Activated CD8-positive, alpha-beta memory T cell treated with anti-CD3 and anti-CD28 coated beads, Interleukin-2, amount 50 U/mL, for 1 hour (primary cell): ENCODE results near the gene TDRD5.

Experiments
- DNase-seq: peaks from one replicate; pipeline ENCODE4 v3.0.0-alpha.2; 2020; ENCODE audit errors: extremely low read depth

TDRD5 gene, protein sequence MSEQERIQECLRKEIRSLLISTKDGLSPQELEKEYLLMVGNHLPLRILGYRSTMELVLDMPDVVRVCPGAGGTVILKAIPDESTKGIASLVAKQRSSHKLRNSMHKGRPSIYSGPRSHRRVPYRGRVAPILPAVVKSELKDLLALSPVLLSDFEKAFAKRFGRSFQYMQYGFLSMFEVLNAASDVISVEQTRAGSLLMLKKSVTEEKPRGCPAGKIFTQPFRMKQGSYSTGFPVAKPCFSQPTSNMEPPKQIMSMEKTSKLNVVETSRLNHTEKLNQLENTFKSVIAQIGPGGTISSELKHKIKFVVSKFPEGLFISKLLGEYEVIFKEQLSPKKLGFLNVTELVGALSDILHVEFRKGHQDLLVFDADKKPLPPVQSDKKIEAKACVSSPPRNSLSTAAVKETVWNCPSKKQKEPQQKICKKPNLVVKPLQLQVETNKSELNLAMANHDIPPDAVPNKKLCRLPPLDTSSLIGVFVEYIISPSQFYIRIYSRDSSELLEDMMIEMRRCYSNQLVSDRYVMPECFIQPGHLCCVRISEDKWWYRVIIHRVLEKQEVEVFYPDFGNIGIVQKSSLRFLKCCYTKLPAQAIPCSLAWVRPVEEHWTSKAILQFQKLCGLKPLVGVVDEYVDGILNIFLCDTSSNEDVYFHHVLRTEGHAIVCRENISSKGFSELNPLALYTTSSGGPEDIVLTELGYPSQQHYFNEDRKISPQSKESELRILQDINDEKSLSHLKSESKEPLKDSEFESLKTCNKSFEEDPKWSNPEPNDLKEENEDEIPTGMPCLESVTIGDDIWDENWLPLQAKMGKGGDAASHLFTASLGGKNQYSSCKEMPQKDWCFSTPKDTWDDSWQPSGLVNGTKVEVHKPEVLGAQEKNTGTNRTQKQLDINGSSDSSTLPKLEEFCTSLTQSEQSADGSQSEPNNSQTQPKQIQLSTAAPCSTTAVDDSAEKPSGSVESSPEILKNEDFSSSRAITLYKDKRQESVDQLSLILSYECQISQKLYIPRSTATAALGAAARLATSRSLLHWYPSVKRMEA

DNA sequence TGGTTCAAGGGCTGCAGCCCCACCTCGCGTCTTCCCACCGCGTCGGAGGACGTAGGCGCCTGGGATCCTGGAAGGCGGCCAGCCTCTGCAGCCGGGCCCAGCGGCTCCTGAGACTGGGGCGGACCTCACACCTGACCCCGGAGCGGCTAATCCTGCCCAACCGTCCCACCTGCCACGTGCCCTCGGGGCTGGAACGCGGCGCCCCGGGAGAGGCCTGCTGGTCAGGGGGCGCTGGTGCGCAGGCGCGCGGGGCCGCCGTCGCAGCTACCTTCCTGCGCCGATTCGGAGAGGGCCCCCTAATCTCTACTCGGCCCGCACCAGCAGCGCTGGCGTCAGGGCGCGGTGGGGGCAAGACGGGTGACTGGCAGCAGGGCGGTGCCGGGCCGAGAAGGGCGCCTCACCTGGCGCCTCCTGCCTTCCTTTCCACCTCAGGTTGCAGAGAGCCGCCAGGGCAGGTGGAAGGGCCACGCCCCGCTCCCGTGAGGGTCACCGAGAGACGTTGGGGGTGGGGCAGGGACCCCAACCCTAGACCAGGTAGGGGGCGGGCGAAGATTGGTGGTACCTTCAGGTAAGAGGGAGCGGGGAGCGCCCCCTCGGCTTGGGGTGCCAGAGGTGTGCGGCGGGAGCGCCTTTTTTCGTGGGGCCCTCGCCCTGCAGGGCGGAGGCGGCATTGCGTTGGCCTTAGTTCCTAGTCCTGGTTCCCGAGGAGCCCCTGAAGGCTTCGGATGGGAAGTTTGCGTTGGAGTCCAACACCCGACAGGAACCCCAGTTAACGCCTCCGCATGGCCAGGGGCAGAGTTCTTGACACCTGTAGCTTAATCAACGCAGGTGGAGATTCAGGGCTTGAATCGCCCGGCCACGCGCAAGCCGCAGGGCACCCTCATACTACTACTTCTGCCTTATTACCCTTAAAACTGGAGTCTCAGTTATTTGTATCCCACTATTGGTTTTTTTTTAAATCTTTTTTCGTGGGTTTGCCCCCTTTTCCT is at the start of gene TDRD5:
Gene TDRD5, plus strand, starts transcription at position 241 of the 989 bp plus-strand sequence. CDS start 784 bp downstream, outside the sequence.
- DNase-seq, result no peak

DNA sequence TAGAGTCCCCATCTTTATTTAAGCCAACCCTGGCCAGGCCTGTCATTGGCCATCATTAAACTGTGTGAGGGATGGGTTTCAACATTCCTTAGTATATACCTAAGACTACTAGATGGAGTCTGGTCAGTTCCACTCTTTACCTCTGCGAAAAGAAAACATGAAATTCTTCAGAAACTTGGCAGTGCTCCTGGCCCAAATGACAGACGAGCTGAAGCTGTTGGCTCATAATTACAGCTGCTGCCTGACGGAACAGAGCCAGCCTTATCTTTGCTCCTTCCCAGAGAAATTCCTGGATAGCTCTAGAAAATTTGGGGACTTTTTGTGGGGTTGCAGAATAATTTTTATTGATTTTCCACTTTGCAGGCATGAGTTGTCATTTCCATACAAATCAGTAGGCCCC is 46.3 kb upstream of the TDRD5 start:
- DNase-seq, result no peak

DNA sequence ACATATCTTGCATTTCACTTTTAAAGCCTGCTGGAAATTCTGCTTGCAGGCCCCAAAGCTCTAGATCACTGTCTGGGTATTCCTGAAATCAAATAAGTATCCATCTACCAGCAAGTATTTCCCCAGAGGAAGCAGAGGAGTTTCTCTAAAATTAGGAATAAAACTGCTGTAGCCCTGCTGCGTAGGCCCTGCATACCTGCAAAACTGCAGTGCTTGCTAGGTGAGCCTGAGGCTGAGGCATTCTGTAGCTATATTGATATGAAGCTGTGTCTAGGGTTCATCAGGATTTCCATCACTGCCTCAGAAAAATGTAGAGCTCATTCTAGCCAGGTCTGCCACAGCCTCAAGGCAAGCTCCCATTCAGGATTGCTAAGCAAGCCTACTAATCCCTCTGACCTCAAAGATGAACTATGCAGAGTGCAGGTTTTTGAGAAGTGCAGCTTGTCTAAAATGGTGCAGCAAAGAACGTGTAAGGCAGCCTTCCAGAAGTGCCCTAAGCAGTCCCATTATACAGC is 44.6 kb upstream of the TDRD5 start:
- no peak for DNase-seq

DNA sequence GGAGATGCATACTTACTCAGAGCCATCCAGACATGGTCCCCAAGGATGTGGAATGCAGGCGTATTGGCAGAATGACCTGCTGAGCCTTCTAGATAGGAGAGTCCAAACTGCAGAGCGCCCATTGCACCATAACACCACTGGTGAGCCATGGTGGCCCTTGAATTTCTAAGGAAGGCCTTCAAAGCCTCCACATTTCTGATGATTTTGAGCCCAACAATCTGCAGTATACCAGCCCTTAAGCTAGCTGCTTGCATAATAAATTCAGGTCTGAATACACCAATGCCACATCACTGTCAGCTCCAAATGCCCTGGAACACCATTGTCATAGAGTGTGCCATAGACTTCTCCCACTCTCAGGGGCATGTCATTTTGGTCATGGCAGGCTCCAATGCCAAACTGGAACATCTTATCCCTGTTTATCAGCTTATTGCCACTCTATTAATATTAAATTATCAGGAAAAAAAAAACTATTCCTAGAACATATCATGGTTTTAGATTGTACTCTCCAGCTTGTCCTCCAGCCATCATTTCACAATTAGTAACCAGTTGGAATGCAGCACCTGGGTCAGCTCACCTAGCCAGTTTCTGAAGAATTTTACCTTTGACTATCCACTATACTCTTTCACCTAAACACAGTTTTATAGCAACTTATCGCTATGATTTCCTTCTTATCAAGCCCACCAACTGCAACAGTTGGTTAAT is 42.8 kb upstream of the TDRD5 start:
- no peak for DNase-seq

DNA sequence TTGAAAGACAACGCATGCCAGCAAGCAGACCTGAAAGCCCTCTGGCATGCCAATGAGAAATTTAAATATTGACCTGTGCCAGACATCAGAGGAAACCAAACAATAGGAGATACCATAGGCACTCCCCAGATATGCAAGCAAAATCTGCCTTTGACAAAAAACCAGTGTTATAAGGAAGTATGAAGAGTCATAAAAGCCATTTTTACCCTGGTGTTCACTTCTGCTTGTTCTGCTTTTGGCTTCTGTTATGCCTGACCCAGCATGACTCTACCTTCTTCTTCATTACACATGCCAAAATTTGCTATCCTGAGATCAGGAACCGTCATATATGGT is 42.3 kb upstream of the TDRD5 start:
- DNase-seq, result no peak

DNA sequence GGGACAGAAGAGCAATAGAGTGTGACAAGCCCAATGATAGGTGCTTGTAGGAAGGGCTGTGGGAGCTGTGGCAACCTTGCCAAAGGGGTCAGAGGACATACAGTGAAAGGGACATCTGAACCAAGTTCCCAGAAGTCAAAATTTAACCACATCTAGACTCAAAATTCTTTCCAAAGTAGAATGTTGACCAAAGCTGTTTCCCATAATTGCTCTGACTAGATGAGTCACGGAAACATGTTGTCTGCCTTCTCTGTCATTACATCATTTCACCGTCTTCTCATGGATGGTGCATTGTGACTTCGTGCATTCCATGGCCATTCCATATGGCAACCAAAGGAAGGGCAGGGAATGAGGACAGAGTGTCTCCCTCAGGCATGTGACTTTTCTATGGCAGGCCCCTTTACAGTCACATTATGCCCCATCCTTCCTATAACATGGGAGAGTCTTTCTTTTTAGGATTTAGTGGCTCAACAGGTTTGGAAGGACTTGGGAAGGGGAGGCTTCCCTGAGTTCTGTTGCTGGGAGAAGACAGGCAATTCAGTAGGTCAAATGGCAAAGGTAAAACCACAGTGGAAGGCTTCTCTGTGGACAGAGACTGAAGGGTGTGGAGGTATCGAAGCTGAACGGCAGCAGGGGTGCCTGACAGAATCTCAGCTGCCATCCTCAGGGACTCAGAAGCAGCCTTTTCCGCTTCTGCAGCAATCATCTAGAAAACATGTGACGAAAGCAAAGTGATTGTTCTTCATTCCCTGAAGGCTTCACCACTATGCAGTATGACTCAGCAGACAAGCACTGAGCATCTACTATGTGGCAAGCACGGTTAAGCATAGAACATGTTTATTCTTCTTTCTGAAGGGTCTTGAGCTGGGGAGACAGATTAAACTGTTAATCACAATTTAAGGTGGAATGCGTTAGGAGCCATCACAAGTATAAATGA is 40.6 kb upstream of the TDRD5 start:
- DNase-seq, result no peak

DNA sequence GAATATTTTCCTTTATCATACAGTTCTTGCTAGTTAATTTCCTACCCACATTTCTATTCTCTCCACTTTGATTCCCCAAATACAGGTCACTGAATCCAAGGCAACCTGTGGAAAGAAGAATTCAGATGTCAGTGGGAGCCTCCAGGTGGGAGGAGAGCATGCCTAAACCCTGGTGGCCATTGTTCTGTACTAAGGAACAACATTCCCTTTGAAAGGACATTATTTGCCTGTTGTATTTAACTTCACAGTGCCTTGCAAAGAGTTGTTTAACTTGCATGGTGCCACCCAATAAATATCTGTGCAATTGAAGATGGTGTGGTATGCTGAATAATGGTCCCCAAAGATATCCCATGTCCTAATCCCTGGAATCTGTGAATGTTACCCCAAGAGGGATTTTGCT is 37.2 kb upstream of the TDRD5 start:
- no peak for DNase-seq

DNA sequence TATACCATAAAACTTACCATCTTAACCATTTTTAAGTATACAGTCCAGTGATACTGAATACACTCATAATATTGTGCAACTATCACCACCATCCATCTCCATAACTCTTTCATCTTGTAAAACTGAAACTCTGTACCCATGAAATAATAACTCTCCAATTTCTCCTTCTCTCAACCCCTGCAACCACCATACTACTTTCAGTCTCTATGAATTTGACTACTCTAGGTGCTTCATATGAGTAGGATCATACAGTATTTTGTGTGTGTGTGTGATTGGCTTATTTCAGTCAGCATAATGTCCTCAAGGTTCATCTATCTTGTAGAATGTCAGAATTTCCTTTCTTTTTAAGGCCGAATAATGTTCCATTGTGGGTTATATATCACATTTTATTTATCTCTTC is 33.6 kb upstream of the TDRD5 start:
- no peak for DNase-seq

DNA sequence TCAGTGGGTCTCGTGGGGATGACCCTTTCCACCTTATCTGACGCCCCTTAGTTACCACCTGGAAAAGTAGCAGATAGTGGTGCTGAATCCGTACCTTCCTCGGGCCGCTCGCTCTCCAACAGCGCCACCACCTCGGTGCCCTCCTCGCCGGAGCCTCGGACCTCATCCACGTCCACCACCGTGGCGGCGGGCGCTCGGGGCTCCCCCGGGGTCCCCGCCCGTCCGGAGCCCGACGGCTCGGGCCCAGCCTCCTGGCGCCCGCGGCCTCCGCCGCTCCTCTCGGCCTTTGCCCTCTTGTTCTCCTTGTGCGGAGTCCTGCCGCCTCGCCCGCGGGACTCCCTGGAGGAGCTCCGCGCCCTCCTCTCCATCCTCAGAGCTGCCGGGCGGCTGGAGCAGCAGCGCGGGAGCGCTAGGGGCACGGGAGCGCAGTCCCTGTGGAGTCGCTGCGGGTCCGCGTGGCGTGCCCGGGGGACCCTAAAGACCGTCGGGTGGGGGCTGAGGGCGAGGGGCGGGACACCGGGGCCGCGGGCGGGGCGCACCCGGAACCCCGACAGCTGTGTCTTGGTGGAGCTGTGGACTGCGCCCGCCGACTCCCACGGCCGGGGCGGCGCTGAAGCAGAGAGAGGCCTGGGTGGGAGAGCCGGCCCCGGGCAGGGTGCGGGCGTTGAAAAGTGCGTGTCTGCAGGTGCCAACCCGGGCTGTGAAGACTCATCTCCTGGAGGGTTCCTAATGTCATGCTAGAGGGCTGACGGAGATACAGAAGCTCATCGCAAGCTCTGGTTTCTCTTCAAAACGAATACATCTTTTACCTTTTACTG is 15.9 kb upstream of the TDRD5 start, which contains the start of gene NPHS2:
Gene NPHS2, minus strand, starts transcription at position 452 of the 818 bp plus-strand sequence. Its CDS starts 84 bp downstream, at position 368.
- no peak for DNase-seq

DNA sequence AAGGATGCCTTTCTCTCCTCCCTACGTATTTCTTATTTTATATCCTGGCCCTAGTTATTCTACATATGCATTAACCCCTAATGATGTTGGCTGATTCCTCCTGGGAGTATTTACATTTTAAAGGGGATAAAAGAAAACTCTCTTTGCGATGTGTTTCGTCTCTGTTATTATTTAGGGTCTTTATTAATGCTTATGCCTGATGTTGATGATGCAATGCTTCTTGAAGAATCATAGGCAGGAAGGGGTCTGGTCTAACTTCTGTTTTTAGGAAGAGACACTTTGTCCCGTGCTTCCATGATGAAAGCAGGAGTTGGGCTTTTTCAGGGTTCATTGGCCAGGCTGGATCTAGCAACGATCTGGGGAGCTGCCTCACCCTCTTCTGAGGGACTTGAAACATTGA is 15.1 kb upstream of the TDRD5 start:
- DNase-seq, result no peak

DNA sequence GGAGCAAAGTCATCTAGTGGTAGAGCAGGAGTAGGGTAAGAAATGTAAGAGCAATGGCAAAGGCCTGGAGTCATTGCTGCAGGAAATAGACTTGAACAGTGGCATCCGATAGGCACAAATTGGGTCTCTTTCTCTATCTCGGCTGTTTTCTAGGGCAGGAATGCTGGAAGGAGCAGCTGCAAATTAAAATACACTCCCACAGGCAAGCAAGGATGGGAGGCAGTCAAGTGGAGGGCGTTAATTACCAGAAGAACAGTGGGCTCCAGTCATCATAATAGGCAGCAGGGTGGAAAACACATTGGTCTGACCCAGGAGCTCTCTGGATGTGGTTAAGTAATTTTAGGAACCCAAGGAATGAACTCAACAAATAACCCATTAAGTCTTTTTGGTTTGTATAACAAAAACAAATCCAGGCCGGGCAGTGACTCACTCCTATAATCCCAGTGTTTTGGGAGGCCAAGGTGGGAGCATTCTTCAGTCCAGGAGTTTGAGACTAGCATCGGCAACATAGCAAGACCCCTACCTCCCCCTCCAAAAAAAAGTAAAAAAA is 7.8 kb upstream of the TDRD5 start:
- no peak for DNase-seq

DNA sequence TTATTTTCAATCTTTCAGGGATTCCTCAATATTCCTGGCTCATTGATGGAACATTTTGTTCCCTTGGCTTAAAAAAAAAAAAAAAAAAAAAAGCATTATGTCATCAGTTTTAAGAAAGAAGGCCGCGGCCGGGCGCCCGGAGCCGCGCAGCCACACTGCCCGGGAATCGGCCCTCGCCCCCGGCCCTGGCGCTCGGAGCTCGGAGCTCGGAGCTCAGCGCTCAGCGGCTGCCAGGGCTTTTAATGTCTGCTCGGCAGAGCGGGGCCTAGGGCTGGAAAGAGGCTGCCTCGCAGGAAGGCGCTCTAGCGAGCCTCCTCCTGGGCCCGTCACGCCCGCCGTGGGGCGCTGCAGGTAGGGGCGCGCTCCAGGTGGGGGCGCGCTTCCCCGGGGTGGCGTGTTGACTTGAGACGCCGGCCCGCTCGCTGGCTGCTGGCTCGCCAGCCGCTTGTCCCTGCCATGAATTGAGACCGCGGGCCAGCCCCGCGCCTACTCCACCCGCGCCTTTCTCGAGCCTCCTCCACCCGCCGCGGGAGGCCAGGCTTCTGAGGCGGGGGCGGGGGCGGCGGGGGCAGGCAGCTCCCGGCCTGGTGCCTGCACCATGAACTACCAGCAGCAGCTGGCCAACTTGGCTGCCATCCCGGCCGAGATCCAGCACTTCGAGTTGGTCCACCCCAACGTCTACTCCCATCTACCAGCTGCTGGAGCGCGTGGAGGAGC is 5.4 kb upstream of the TDRD5 start:
- no peak for DNase-seq

DNA sequence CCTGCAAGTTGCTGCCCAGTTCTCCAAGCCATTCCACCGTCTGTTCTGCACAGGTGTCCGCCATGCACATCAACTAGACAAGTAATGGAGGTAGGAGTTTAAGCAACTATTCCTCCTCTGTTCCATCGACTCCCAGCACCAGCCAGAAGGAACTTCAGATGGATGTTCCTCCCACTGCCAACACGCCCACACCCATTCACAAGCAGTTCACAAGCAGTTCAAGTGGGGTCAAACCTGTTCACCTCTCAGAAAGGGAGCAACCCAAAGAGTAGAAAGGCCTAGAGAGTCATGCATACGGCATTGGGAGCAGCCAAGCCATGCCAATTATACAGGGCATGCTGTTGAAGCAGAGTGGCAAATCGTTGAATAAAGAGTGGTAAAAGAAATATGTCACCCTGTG is 4.3 kb upstream of the TDRD5 start:
- DNase-seq, result no peak

DNA sequence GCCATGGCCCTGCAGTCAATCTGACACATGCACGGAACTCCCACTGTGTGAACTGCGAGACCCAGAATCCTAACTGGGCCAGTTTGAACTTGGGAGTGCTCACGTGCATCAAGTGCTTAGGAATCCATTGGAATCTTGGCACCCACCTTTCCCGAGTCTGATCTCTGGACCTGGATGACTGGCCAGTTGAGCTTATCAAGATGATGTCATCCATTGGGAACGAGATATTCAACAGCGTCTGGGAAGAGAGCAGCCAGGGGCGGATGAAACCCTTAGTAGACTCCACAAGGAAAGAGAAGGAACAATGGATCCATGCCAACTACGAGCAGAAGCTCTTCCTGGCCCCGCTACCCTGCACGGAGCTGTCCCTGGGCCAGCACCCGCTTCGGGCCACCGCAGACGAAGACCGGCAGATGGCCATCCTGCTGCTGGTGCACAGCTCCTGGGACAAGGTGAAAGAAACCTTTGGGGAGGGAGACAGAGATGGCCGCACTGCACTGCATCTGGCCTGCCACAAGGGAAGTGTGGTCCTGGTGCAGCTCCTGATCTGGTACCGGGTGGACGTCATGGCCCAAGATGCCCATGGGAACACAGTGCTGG is 3.1 kb upstream of the TDRD5 start:
- no peak for DNase-seq

DNA sequence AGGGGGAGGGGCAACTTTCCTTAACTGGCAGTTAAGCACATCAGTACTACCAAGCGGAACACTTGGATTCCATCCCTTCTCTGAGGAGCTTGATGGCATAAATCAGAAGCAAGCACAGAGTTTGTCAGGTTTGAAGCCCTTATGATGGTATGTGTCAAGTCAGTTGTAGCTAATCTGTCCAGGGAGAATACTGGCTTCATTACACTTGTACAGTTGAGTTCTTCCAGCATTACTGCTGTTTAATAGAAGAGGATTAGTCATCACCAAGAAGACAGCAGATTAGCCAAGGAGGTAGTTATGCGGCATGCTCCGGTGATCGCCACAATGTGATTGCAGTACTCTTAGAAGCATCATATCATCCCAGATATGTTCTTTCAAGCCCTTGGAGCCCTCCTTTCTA is 2.1 kb upstream of the TDRD5 start:
- no peak for DNase-seq

DNA sequence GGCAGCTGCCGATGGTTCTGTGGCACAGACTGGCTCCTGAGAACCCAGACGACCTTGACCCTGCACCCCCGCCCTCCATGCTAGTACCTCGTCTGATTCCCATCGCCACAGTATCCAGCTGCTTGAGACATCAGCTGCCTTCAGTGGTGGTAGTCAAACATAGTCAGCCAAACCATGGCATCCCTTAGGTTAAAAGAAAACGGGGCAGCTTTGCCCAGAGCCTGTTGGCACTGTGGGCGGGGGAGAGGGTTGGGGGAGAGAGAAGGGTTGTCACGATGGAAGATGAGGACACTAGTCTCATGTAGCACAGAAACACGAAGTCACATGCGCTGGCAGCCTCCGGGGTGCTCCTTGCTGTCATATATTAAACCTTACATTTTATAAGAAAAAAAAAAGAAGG is 961 bp upstream of the TDRD5 start:
- DNase-seq, result no peak

DNA sequence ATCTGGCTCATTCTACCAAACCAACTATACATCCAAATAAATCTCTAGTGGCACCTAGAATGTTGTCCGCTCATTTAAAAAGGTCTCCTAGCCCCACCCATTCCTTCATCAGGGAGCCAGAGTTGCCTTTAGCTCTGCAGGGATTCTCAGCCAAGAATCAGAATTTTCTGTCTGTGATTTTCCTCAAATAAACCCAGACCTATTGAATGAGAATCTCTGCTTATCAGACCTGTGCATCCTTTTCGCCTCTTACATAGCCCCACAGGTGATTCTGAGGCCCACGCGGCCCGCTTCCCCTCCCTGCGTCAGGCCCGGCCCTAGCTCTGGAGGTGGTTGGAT is 410 bp upstream of the TDRD5 start:
- DNase-seq, result no peak
